ENCODE measurements around the gene FOXD1.
"Not testable (repeated sequence)": the region's sequence is repeated elsewhere in the genome, so short reads cannot be mapped to it uniquely, and the experiment has no call there.

Gene FOXD1

DNA sequence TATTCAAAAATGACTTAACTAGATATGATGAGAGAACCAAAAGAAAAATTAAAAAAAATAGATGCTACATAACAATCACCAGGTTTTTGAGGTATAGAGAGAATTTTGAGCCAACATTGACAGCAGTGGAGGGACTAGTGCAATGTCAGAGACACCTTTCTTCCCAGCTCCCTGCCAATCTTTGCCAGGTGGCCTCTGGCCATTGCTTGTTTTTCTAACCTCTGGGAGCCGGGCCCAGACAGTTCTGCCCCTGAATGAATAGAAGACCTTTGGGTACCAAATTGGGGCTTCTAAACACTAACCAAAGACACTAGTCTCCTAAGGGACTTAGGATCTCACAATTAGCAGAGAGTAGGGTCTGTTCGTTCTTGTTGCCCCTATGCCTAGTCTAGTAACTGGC, 33.4 kb downstream of the FOXD1 start:
- DNase-seq: no peak

DNA sequence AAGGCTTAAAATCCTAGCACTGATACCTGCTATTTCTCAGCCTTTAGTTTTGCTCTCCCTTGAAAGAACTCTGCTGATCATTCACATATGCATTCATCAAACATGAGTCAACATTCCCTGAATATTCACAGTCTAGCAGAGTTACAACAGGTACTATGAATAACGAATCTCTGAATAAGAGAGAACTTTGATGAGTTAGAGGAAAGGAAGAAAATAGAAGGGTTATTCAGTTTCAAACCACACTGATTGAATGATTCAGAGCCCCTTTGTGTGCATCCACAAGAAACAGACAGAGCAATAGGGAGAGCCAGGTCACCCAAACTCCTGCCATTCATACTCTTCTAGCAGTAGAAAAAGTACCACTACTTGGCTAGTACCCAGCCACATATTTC, 36.0 kb downstream of the FOXD1 start:
- no peak for DNase-seq

DNA sequence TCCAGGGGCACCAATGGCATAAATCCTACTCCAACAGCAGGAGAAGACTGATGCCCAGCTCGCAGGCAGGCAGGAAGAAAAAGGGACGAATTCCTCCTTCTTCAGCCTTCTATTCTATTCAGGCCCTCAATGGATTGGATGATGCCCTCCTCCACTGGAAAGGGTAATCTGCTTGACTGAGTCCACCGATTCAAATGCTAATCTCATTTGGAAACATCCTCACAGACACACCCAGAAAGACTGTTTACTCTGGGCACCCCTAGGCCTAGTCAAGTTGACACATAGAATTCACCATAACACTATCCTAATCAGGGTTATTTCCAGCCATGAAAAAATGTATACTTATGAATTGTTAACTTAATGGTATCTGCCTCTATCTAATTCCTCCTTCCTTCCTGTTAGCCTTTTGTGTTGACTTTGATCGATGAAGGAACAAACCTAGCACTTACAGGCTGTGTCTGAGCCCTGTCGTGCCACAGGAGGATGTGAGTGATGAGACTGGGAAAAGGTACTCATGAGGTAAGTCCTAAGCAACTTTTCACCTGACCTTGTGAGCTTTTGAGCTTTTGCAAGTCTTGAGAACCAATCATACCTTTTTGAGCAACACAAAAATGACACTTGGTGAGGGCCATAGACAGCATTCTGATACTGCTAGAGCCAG, 36.5 kb downstream of the FOXD1 start:
- no peak for DNase-seq

DNA sequence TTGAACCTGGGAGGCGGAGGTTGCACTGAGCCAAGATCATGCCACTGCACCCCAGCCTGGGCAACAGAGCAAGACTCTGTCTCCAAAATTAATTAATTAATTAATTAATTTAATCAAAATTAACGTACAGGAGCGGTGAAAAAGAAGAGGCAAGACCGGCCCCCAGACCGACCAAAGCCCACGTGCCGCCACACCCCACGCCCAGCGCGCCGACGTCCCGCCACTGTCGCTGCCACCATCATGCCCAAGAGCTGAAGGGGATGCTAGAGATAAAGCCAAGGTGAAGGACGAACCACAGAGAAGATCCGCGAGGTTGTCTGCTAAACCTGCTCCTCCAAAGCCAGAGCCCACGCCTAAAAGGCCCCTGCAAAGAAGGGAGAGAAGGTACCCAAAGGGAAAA, 38.6 kb downstream of the FOXD1 start:
- not testable (repeated sequence) for DNase-seq

DNA sequence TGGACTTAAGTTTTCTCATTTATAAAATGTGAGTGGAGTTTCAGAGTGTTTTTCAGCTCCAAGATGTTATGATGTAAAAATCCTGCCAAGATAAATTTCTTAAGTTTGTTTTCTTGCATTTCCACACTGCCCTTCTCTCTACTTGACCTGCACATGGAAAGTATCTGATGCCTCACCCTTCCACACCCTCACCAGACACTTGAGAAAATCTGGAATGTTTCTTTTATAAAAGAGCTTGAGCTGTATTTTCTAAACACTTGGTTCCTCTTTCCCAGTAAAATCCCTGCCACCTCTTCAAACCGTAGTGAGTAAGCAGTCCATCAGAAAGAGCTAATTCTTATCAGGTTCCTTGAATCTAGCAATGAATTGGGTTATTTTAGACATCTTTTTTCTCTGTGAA, 42.9 kb downstream of the FOXD1 start:
- DNase-seq: no peak

DNA sequence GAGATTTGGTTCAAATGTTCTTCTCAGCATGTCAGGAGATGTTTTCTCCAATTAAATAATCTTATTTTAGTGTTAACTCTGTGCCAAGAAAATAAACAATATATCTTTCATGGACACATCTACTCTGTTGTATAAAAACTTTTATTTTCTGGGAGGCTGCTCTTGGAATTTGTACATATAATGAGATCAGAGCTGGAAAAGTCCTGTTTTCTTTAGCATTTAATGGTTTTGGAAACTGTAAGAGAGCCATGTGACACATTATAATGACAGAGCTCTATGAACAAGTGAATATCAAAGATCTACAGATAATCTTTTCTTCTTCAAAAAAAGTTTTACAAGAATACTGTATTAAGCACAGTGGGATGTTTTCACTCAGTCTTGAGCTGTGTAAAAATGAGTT, 48.8 kb downstream of the FOXD1 start:
- DNase-seq: no peak

Measured in NCI-H1105 treated with DMSO at 0.1 percent for 48 hours (cell line).